Rectal smooth muscle tissue (tissue), 1 donor: ENCODE data around the gene KRT14.
"Not testable (repeated sequence)": the region's sequence is repeated elsewhere in the genome, so short reads cannot be mapped to it uniquely, and the experiment has no call there.

Experiments used
- H3K27ac ChIP-seq: one replicate; pipeline ENCODE4 v1.7.0; 2013; ENCODE audit warnings: low read depth, low read length, inconsistent platforms
- H3K27me3 ChIP-seq: one replicate; pipeline ENCODE4 v1.7.0; 2013; ENCODE audit warnings: low read length; ENCODE audit not compliant: control insufficient read depth, insufficient read depth
- H3K36me3 ChIP-seq: one replicate; pipeline ENCODE4 v1.7.0; 2013; ENCODE audit warnings: low read length; ENCODE audit not compliant: control insufficient read depth, insufficient read depth
- H3K4me1 ChIP-seq: one replicate; pipeline ENCODE4 v1.7.0; 2013; ENCODE audit warnings: low read length; ENCODE audit not compliant: control insufficient read depth, insufficient read depth
- H3K4me3 ChIP-seq: one replicate; pipeline ENCODE4 v1.7.0; 2013; ENCODE audit warnings: low read length
- H3K9ac ChIP-seq: one replicate; pipeline ENCODE4 v1.7.0; 2013; ENCODE audit warnings: low read length

The KRT14 gene

GRCh38 chr17:41619927-41620582, 33.4 kb upstream of the KRT14 start:
- not testable (repeated sequence) for H3K36me3 ChIP-seq, H3K27ac ChIP-seq, H3K27me3 ChIP-seq, H3K9ac ChIP-seq, H3K4me1 ChIP-seq, H3K4me3 ChIP-seq

GRCh38 chr17:41619036-41619926, 32.6 kb upstream of the KRT14 start:
- no peak overlapping the region for H3K4me3 ChIP-seq
- H3K27ac ChIP-seq: no peak overlapping the region
- H3K9ac ChIP-seq: no peak overlapping the region
- H3K36me3 ChIP-seq: no peaks in the 10 kb centered on the region
- no peaks in the 10 kb centered on the region for H3K4me1 ChIP-seq
- H3K27me3 ChIP-seq: no peaks in the 10 kb centered on the region

GRCh38 chr17:41618341-41619035, 31.8 kb upstream of the KRT14 start:
- H3K36me3 ChIP-seq: no peaks in the 10 kb centered on the region
- H3K27ac ChIP-seq: no peak overlapping the region
- no peak overlapping the region for H3K9ac ChIP-seq
- no peak overlapping the region for H3K4me3 ChIP-seq
- no peaks in the 10 kb centered on the region for H3K27me3 ChIP-seq
- H3K4me1 ChIP-seq: no peaks in the 10 kb centered on the region

GRCh38 chr17:41617698-41618097, 31.0 kb upstream of the KRT14 start:
- no peaks in the 10 kb centered on the region for H3K27me3 ChIP-seq
- no peak overlapping the region for H3K27ac ChIP-seq
- no peaks in the 10 kb centered on the region for H3K4me1 ChIP-seq
- H3K4me3 ChIP-seq: no peak overlapping the region
- H3K9ac ChIP-seq: no peak overlapping the region
- H3K36me3 ChIP-seq: no peaks in the 10 kb centered on the region

GRCh38 chr17:41617136-41617535, 30.4 kb upstream of the KRT14 start:
- Histone ChIP-seq H3K27me3 (no peaks in the 10 kb centered on the region), H3K27ac (no peak overlapping the region), H3K4me3 (no peak overlapping the region), H3K9ac (no peak overlapping the region), H3K4me1 (no peaks in the 10 kb centered on the region), H3K36me3 (no peaks in the 10 kb centered on the region)

- H3K9ac ChIP-seq, H3K36me3 ChIP-seq, H3K4me1 ChIP-seq, H3K27ac ChIP-seq, H3K27me3 ChIP-seq, H3K4me3 ChIP-seq: not testable (repeated sequence)
Measured at GRCh38 chr17:41616486-41616885, 29.8 kb upstream of the KRT14 start.

- no peak overlapping the region for H3K4me3 ChIP-seq
- H3K9ac ChIP-seq: no peak overlapping the region
- no peaks in the 10 kb centered on the region for H3K36me3 ChIP-seq
- H3K4me1 ChIP-seq: no peaks in the 10 kb centered on the region
- H3K27ac ChIP-seq: no peak overlapping the region
- H3K27me3 ChIP-seq: no peaks in the 10 kb centered on the region
Measured at GRCh38 chr17:41615454-41615853, 28.8 kb upstream of the KRT14 start.

- H3K4me1 ChIP-seq, H3K27ac ChIP-seq, H3K27me3 ChIP-seq, H3K9ac ChIP-seq, H3K4me3 ChIP-seq, H3K36me3 ChIP-seq: not testable (repeated sequence)
Measured at GRCh38 chr17:41614767-41615166, 28.1 kb upstream of the KRT14 start.

GRCh38 chr17:41614098-41614497, 27.4 kb upstream of the KRT14 start:
- no peak overlapping the region for H3K9ac ChIP-seq
- no peaks in the 10 kb centered on the region for H3K27me3 ChIP-seq
- no peaks in the 10 kb centered on the region for H3K36me3 ChIP-seq
- H3K27ac ChIP-seq: no peak overlapping the region
- H3K4me3 ChIP-seq: no peak overlapping the region
- no peaks in the 10 kb centered on the region for H3K4me1 ChIP-seq

- Histone ChIP-seq H3K4me1 (no peaks in the 10 kb centered on the region), H3K27ac (no peak overlapping the region), H3K36me3 (no peaks in the 10 kb centered on the region), H3K9ac (no peak overlapping the region), H3K27me3 (no peaks in the 10 kb centered on the region), H3K4me3 (no peak overlapping the region)
Measured at GRCh38 chr17:41613277-41614082, 26.8 kb upstream of the KRT14 start.

GRCh38 chr17:41612376-41613160, 25.9 kb upstream of the KRT14 start, which contains the start of gene KRT16:
TSS of gene KRT16 (minus strand) at chr17:41612767. CDS start at chr17:41612688, 79 bp downstream.
- not testable (repeated sequence) for H3K27ac ChIP-seq, H3K4me1 ChIP-seq, H3K27me3 ChIP-seq, H3K4me3 ChIP-seq, H3K36me3 ChIP-seq, H3K9ac ChIP-seq
